NCI-H460 (cell line): ENCODE data around the gene LPCAT3. TPM values are rescaled to one million over a fixed set of nuclear protein-coding genes. Genes with fewer than 3 reads are reported as not detected.
"Not testable (repeated sequence)": the region's sequence is repeated elsewhere in the genome, so short reads cannot be mapped to it uniquely, and the experiment has no call there.

Experiments
- DNase-seq: peaks from one replicate; pipeline ENCODE4 v3.0.0-alpha.2; 2016; ENCODE audit warnings: low read depth; ENCODE audit errors: extremely low read depth
- total RNA-seq: library from RNA; depleted of rRNA; stranded (reverse); fragments of >200 nt; shearing (Covaris generic); gene quantifications from 2 replicates; pipeline ENCODE4 v1.2.3, GENCODE V29; 2014

Gene LPCAT3
- total RNA-seq, 1 experiment from 2014 or later, result 9.3 TPM

- DNase-seq, result no peak
Observed at GRCh38 chr12:7039403-7039802, 21.1 kb upstream of the LPCAT3 start.

GRCh38 chr12:7038591-7038990, 20.3 kb upstream of the LPCAT3 start:
- no peak for DNase-seq

GRCh38 chr12:7037411-7037810, 19.1 kb upstream of the LPCAT3 start:
- not testable (repeated sequence) for DNase-seq

- DNase-seq, result no peak
Observed at GRCh38 chr12:7035463-7035862, 17.2 kb upstream of the LPCAT3 start.

- DNase-seq, result no peak
Observed at GRCh38 chr12:7034464-7034863, 16.2 kb upstream of the LPCAT3 start.

- DNase-seq, result no peak
Observed at GRCh38 chr12:7032990-7033389, 14.7 kb upstream of the LPCAT3 start.

- DNase-seq, result no peak
Observed at GRCh38 chr12:7031306-7031705, 13.0 kb upstream of the LPCAT3 start.

GRCh38 chr12:7026854-7027253, 8.6 kb upstream of the LPCAT3 start:
- DNase-seq, result no peak

- no peak for DNase-seq
Observed at GRCh38 chr12:7023114-7023513, 4.8 kb upstream of the LPCAT3 start.

GRCh38 chr12:7021956-7022355, 3.7 kb upstream of the LPCAT3 start:
- no peak for DNase-seq

- DNase-seq, result no peak
Observed at GRCh38 chr12:7019043-7019569, 830 bp upstream of the LPCAT3 start.

- peak; percentile 12 for DNase-seq
Observed at GRCh38 chr12:7017870-7018349, 366 bp downstream of the LPCAT3 start.

- DNase-seq, result no peak
Observed at GRCh38 chr12:7016958-7017571, 1.2 kb downstream of the LPCAT3 start.

- no peak for DNase-seq
Observed at GRCh38 chr12:7015555-7016370, 2.5 kb downstream of the LPCAT3 start.

- no peak for DNase-seq
Observed at GRCh38 chr12:7013101-7013500, 5.2 kb downstream of the LPCAT3 start.

GRCh38 chr12:7012024-7012607, 6.2 kb downstream of the LPCAT3 start:
- no peak for DNase-seq

- DNase-seq, result not testable (repeated sequence)
Observed at GRCh38 chr12:7011398-7011797, 6.9 kb downstream of the LPCAT3 start.

GRCh38 chr12:7009512-7009911, 8.8 kb downstream of the LPCAT3 start:
- DNase-seq, result no peak

- DNase-seq, result no peak
Observed at GRCh38 chr12:7008864-7009263, 9.4 kb downstream of the LPCAT3 start.

- no peak for DNase-seq
Observed at GRCh38 chr12:7006639-7007038, 11.6 kb downstream of the LPCAT3 start.

- DNase-seq, result no peak
Observed at GRCh38 chr12:7005311-7005710, 13.0 kb downstream of the LPCAT3 start.

GRCh38 chr12:7004840-7005239, 13.4 kb downstream of the LPCAT3 start:
- DNase-seq, result no peak
